Measurements from ENCODE around the gene PRDM8.
A peak's percentile ranks its signal among the peaks of the same experiment; 100 is the strongest.

Gene PRDM8

GRCh38 chr4:80199004-80199560 lies 1.8 kb downstream of the PRDM8 start:
- H3K4me1 ChIP-seq (ENCODE audit: control insufficient read depth in 1 of 2, insufficient read depth in 1 of 2, low read depth in 1 of 2, low read length in 1 of 2), result peaks cover 37 to 48% of the 10 kb centered on the region in 2 experiments
- no peak overlapping the region for H3K27ac ChIP-seq
- H3K9me3 ChIP-seq, result no peaks in the 10 kb centered on the region
- no peak for TF ChIP-seq CTCF (IDR thresholded peaks at IDR 0.05)
- H3K4me3 ChIP-seq (ENCODE audit: low read depth in 1 of 2, low read length in 1 of 2), result no peak overlapping the region
- no peaks in the 10 kb centered on the region for H3K36me3 ChIP-seq
- H3K27me3 ChIP-seq, result peaks cover 85% of the 10 kb centered on the region

- Histone ChIP-seq H3K27me3 (peaks cover 85% of the 10 kb centered on the region), H3K9me3 (no peaks in the 10 kb centered on the region), H3K36me3 (no peaks in the 10 kb centered on the region), H3K4me3 (ENCODE audit: low read depth in 1 of 2, low read length in 1 of 2) (no peak overlapping the region), H3K27ac (no peak overlapping the region), H3K4me1 (ENCODE audit: control insufficient read depth in 1 of 2, insufficient read depth in 1 of 2, low read depth in 1 of 2, low read length in 1 of 2) (peaks cover 37 to 47% of the 10 kb centered on the region in 2 experiments)
- TF ChIP-seq CTCF (IDR thresholded peaks at IDR 0.05), result no peak
Measured at GRCh38 chr4:80199947-80200346, 2.6 kb downstream of the PRDM8 start.

GRCh38 chr4:80201252-80202151 lies 4.2 kb downstream of the PRDM8 start:
- Histone ChIP-seq H3K27me3 (peaks cover 88% of the 10 kb centered on the region), H3K36me3 (no peaks in the 10 kb centered on the region), H3K4me3 (ENCODE audit: low read depth in 1 of 2, low read length in 1 of 2) (peak overlapping the region; percentile 75 to 95), H3K9me3 (no peaks in the 10 kb centered on the region), H3K27ac (peak overlapping the region; percentile 74), H3K4me1 (ENCODE audit: control insufficient read depth in 1 of 2, insufficient read depth in 1 of 2, low read depth in 1 of 2, low read length in 1 of 2) (peaks cover 24 to 32% of the 10 kb centered on the region in 2 experiments)
- TF ChIP-seq CTCF (IDR thresholded peaks at IDR 0.05), result no peak

GRCh38 chr4:80202190-80202711 lies 4.9 kb downstream of the PRDM8 start:
- H3K27me3 ChIP-seq, result peaks cover 88% of the 10 kb centered on the region
- peak; percentile 87 for TF ChIP-seq CTCF (IDR thresholded peaks at IDR 0.05)
- H3K9me3 ChIP-seq, result no peaks in the 10 kb centered on the region
- no peaks in the 10 kb centered on the region for H3K36me3 ChIP-seq
- peak overlapping the region; percentile 75 to 95 for H3K4me3 ChIP-seq (ENCODE audit: low read depth in 1 of 2, low read length in 1 of 2)
- H3K27ac ChIP-seq, result peak overlapping the region; percentile 74
- H3K4me1 ChIP-seq (ENCODE audit: control insufficient read depth in 1 of 2, insufficient read depth in 1 of 2, low read depth in 1 of 2, low read length in 1 of 2), result peaks cover 22 to 25% of the 10 kb centered on the region in 2 experiments

GRCh38 chr4:80202741-80203553 lies 5.6 kb downstream of the PRDM8 start:
- Histone ChIP-seq H3K4me1 (ENCODE audit: control insufficient read depth in 1 of 2, insufficient read depth in 1 of 2, low read depth in 1 of 2, low read length in 1 of 2) (peaks cover 16 to 18% of the 10 kb centered on the region in 2 experiments), H3K9me3 (no peaks in the 10 kb centered on the region)
- TF ChIP-seq CTCF (IDR thresholded peaks at IDR 0.05), result no peak

More at GRCh38 chr4:80202741-80203553, 5.6 kb downstream of the PRDM8 start:
- Histone ChIP-seq H3K27me3 (peaks cover 88% of the 10 kb centered on the region), H3K27ac (peak overlapping the region; percentile 74), H3K36me3 (no peaks in the 10 kb centered on the region), H3K4me3 (ENCODE audit: low read depth in 1 of 2, low read length in 1 of 2) (peak overlapping the region; percentile 75 to 95)
